Epithelial cell of esophagus (primary cell): ENCODE data around the gene THSD8.
A peak's percentile ranks its signal among the peaks of the same experiment; 100 is the strongest.
"Not testable (repeated sequence)": the region's sequence is repeated elsewhere in the genome, so short reads cannot be mapped to it uniquely, and the experiment has no call there.

Experiments used
- DNase-seq: peaks from one replicate; pipeline ENCODE4 v3.0.0; 2010; ENCODE audit warnings: low read depth
- H3K4me3 ChIP-seq: 2 replicates; pipeline ENCODE4 v1.5.1; 2011; ENCODE audit warnings: mild to moderate bottlenecking, low read length, control low read depth
- CTCF ChIP-seq: IDR thresholded peaks from 2 replicates; pipeline ENCODE4 v1.5.1; 2011; ENCODE audit warnings: low read depth, mild to moderate bottlenecking, low read length, control low read depth, inconsistent platforms; ENCODE audit not compliant: insufficient read depth; ENCODE audit errors: missing control alignments

THSD8 gene

GRCh38 chr19:12797141-12797587 lies 4.7 kb upstream of the THSD8 start:
- no peak for DNase-seq
- no peak for TF ChIP-seq CTCF
- H3K4me3 ChIP-seq: no peak overlapping the region

GRCh38 chr19:12797607-12798006 lies 4.3 kb upstream of the THSD8 start:
- DNase-seq, H3K4me3 ChIP-seq: not testable (repeated sequence)

DNA sequence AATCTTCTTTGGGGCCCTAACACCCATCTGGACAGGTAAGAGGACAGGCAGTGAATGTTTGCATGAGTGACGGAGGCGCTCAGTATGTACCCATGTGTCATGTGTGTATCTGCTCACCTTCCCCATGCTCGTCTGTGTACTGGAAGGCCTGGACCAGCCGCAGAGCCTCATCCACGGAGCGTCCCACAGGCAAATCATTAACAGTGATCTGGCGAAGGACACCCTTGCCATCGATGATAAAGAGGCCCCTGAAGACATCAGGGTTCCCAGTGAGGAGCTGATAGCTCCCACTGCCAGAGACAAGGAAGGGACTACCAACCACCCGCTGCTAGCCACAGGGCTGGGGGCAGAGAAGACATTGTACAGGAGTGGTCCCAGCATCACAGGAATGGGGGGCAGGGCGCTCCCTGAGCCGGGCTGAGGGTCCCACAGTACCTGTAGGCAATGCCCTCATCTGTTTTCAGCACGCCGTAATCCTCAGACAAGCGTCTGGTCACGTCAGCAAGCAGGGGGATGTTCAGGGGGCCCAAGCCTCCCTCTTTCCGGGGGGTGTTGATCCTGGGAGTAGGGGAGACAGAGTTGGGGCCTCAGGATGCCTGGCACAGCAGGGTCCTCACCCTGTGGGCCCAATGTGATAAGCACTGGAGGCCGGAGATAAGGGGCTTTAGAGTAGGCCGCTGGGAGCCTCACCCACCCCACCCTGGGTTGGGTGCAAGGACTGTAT lies 2.0 kb upstream of the THSD8 start:
- H3K4me3 ChIP-seq: peak overlapping the region; percentile 98
- no peak for DNase-seq
- no peak for TF ChIP-seq CTCF

DNA sequence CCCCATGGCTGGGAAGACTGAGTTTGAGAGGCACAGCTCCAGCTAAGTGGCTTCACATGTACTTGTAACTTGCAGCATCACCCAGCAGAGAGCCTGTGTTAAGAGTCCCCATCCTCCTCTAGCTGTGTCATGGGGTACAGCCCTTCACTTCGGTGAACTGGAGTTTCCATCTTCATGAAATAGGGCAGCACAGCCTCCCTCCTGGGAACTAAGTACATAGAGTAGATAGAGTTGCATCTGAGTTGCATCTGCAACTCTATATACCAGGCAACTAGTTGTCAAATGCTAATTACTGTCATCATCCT lies 1.5 kb upstream of the THSD8 start:
- H3K4me3 ChIP-seq: peak overlapping the region; percentile 98
- no peak for TF ChIP-seq CTCF
- DNase-seq: no peak

DNA sequence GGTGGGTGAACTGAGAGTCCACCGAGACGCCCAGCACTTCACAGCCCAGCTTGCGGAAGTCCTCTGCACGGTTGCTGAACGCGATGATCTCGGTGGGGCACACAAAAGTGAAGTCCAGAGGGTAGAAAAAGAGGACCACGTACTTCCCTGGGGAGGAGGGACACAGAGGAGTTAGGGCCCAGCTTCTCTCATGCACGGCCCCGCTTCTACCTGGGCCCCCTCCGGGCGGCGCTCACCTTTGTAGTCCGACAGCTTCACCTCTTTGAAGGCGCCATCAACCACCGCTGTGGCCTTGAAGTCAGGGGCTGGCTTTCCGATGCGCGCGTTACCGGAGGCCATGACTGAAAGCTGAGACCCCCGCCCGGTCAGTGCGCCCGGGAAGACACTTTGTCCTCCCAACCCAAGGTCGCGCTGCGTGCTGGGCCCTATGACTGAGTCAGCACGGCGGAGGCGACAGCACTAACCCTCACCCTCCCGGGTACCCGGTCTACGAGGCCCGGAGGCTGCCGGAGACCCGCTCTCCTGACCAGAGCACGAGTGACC lies 875 bp upstream of the THSD8 start:
- DNase-seq: no peak
- peak overlapping the region; percentile 98 for H3K4me3 ChIP-seq
- no peak for TF ChIP-seq CTCF

DNA sequence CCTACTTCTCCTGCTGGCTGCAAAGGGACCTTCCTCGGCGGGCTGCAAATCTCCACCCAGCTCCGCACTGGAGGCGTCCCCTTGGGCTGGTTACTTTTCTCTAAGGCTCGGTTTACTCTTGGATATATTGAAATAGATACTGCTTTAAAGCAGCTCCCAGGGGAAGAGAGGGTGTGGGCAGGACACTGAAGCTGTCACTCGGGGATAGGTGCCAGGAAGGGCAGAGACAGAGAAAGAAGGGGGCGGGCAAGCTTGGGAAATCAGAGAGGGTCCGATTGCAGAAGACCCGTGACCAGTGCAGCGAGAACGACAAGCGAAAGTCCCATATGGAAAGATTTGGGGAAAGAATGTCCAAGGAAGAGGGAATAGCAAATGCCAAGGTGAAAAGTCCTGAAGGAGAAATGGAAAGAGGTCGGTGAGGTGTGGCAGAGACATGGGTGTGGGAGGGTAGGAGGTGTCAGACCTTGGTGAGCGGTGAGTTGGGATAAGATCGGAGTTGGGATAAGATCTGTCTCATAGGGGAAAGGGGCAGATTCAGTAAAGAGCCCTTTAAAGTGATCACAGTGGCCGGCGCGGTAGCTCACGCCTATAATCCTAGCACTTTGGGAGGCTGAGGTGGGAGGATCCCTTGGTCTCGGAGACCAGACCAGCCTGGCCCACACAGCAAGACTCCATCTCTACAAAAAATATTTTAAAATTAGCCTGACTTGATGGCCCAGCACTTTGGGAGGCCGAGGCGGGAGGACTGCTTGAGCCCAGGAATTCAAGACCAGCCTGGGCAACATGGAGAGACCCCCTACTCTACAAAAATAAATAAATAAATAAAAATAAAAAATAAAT lies 618 bp downstream of the THSD8 start:
- no peak for TF ChIP-seq CTCF
- peak overlapping the region; percentile 98 for H3K4me3 ChIP-seq

DNA sequence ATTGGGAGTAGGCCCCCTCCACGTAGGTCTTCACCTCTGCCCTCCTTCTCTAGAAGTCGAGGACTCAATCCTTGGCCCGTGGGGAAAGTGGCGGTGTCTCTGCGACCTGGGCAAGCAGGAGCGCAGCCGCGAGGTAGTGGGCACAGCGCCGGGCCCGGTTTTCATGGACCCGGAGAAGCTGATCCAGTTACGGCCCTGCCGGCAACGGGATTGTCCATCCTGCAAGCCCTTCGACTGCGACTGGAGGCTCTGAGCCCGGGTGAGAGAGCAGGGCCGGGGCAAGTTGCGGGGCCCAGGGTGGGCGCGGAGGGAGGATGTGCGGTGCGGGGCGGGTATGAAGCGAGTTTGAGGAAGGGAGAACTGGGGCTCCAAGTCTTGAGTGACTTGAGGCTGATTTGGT lies 2.2 kb downstream of the THSD8 start:
- no peak for DNase-seq
- no peak overlapping the region for H3K4me3 ChIP-seq
- TF ChIP-seq CTCF: no peak

More for the DNA sequence above, 618 bp downstream of the THSD8 start:
- no peak for DNase-seq
